EL (cell line): ENCODE data around the gene PRND.
"Not testable (repeated sequence)": the region's sequence is repeated elsewhere in the genome, so short reads cannot be mapped to it uniquely, and the experiment has no call there.

Experiments used
- DNase-seq: peaks from one replicate; pipeline ENCODE4 v3.0.0-alpha.2; 2016

Gene PRND

GRCh38 chr20:4740774-4741431, 19.2 kb downstream of the PRND start:
- DNase-seq, result peak; percentile 36

GRCh38 chr20:4748847-4749246, 27.1 kb downstream of the PRND start:
- no peak for DNase-seq

- DNase-seq, result no peak
These were observed 27.6 kb downstream of the PRND start for GRCh38 chr20:4749326-4749725.

- DNase-seq, result no peak
These were observed 28.7 kb downstream of the PRND start for GRCh38 chr20:4750381-4750780.

GRCh38 chr20:4759100-4759884, 37.6 kb downstream of the PRND start:
- not testable (repeated sequence) for DNase-seq

- no peak for DNase-seq
These were observed 41.6 kb downstream of the PRND start for GRCh38 chr20:4763261-4763660.

GRCh38 chr20:4763723-4764510, 42.2 kb downstream of the PRND start:
- no peak for DNase-seq

GRCh38 chr20:4764805-4765204, 43.1 kb downstream of the PRND start:
- DNase-seq, result no peak

GRCh38 chr20:4765681-4766080, 44.0 kb downstream of the PRND start:
- no peak for DNase-seq

- no peak for DNase-seq
These were observed 44.9 kb downstream of the PRND start for GRCh38 chr20:4766631-4767030.

GRCh38 chr20:4767084-4767483, 45.4 kb downstream of the PRND start:
- no peak for DNase-seq

- DNase-seq, result no peak
These were observed 47.6 kb downstream of the PRND start for GRCh38 chr20:4769328-4769727.

- no peak for DNase-seq
These were observed 48.3 kb downstream of the PRND start for GRCh38 chr20:4770026-4770425.

GRCh38 chr20:4771004-4771403, 49.3 kb downstream of the PRND start:
- no peak for DNase-seq

GRCh38 chr20:4772132-4772531, 50.4 kb downstream of the PRND start:
- no peak for DNase-seq

- DNase-seq, result not testable (repeated sequence)
These were observed 51.3 kb downstream of the PRND start for GRCh38 chr20:4773014-4773413.

GRCh38 chr20:4773736-4774135, 52.0 kb downstream of the PRND start:
- DNase-seq, result no peak

- no peak for DNase-seq
These were observed 52.5 kb downstream of the PRND start for GRCh38 chr20:4774207-4774606.

GRCh38 chr20:4775322-4776078, 53.8 kb downstream of the PRND start:
- no peak for DNase-seq

GRCh38 chr20:4776079-4776630, 54.4 kb downstream of the PRND start:
- DNase-seq, result no peak
